Erythroblast (primary cell): ENCODE measurements around the gene ERCC5.

Source experiments
- DNase-seq, 2 experiments: peaks; one replicate each; lab custom pipeline; 2025; lab: John Stamatoyannopoulos, UW
- GATA1 ChIP-seq: IDR thresholded peaks from 2 replicates; pipeline ENCODE4 v1.6.1; 2011; ENCODE audit warnings: low read depth, mild to moderate bottlenecking, control low read depth, low read length, moderate library complexity
- POLR2A ChIP-seq: IDR thresholded peaks from 2 replicates; pipeline ENCODE4 v1.6.1; 2011; ENCODE audit warnings: mild to moderate bottlenecking, low read length

The ERCC5 gene

GRCh38 chr13:102907016-102907756, 61.4 kb downstream of the ERCC5 start:
- no peak for DNase-seq

DNA sequence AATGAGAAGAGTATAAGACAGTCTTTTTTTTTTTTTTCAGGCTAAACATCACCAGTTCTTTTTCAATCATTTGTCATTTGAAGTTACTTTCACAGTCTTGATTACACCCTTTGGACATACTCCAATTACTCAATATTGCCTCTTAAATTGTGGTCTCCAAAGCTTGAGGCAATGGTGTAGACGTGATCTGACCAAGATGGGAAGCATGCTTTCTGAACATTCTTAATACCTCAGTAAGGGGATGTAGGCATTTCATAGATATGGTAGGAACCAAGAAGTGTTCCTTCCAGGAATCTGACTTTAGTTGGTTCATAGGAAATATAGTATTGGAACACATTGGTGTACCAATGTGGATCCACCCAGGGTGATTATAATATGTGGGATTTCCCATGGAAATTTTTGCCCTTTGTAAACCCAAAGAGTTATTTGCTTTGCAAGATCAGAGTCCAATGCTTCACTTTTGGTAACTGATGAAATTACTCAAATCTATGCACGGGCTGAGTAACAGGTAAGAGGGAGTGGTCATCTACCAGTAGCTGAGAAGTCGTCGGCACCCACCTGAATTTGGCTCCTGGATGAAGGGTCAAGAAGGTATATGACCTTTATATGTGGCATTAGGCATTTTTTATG, 62.2 kb downstream of the ERCC5 start:
- DNase-seq, result no peak
- TF ChIP-seq GATA1, result no peak
- no peak for TF ChIP-seq POLR2A

More at GRCh38 chr13:102907016-102907756, 61.4 kb downstream of the ERCC5 start:
- no peak for TF ChIP-seq GATA1
- no peak for TF ChIP-seq POLR2A

GRCh38 chr13:102909971-102910370, 64.1 kb downstream of the ERCC5 start:
- no peak for DNase-seq
- TF ChIP-seq POLR2A (no peak), GATA1 (no peak)

GRCh38 chr13:102911336-102911735, 65.5 kb downstream of the ERCC5 start:
- no peak for TF ChIP-seq GATA1
- no peak for TF ChIP-seq POLR2A
- DNase-seq, result no peak

DNA sequence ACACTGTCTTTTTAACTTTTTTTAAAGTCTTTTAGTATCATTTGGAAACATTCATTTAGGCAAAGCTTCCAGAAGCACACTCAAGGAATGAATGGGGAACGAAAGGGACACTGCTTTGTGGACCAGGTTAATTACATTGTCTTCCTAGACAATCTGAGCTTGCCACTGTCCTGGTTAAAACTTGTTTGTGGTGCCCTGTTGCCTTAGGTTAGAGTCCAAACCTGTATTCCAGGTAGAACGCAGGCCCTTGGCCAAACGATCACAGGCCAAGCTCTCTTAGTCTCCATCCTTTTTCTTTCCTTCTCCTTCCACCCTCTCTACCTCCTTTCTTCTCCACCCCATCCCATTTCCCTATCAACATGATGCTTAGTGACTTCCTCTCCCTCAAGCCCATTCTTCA, 66.8 kb downstream of the ERCC5 start:
- TF ChIP-seq GATA1, result no peak
- no peak for TF ChIP-seq POLR2A

DNA sequence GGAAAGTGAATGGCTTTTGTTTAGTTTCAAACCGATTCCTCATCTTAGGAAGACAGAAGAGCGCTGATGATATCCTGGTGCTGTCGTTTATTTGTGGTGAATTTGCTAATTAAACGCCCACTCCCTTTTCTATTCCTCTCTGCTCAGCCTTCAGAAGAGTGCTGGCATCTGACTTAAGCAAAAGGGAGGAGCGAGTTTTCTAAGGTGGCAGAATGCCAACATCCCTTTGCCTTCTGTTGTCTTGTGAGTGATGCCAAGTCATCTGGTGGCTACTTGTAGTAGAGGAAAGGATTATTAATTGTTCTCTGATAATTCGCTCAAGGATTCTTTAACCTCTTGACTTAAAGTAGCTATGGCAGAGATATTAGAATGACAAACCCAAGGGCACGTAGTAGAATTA, 68.1 kb downstream of the ERCC5 start:
- TF ChIP-seq POLR2A (no peak), GATA1 (no peak)
- DNase-seq, result no peak

More for the DNA sequence above, 66.8 kb downstream of the ERCC5 start:
- no peak for DNase-seq

DNA sequence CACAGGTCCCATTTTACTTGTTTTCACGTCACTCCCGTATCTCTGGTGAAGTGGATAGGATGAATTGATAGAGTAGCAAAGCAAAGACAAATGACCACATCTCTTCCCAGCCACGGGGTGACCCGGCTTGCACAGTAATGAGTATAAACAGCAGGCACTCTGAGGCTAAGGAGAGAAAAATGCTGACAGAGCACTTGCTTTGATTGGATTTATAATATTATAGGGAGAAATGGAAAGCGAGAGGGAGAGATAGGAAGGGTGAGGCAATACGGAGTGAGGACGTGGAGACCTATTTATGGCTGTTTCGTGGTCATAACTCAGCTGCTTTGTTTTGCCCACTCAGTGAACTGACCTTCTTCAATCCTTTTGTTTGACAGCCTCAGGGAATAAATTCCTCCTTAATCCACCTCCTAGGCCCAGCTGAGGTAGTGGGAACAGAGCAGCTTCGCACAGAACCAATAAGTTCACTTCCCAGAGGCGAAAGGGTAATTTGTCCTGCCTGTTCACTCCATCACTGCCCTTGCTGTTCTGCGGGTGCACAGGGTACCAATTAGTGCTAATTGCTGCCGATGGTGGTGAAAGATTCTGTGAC, 68.6 kb downstream of the ERCC5 start:
- DNase-seq, result no peak

GRCh38 chr13:102915393-102915930, 69.6 kb downstream of the ERCC5 start:
- no peak for DNase-seq
- no peak for TF ChIP-seq POLR2A
- TF ChIP-seq GATA1, result no peak

More for the DNA sequence above, 68.6 kb downstream of the ERCC5 start:
- TF ChIP-seq POLR2A, result no peak
- no peak for TF ChIP-seq GATA1

DNA sequence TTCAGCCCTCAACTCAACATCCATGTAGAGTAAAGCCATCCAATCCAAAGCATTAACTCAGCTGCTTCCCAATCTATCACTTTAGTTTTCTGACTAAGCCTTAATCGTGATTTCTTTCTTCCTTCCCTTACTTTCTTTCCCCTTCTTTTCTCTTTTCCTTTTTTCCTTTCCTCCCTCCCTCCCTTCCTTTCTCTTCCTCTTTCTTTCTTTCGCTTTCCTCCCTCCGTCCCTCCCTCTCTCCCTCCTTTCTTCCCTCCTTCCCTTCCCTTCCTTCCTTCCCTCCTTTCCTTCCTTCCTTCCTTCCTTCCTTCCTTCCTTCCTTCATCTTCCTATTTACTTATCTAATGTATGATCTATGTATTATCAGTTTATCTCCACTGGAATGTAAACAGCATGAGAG, 71.2 kb downstream of the ERCC5 start:
- TF ChIP-seq GATA1, result no peak
- TF ChIP-seq POLR2A, result no peak
- no peak for DNase-seq

- DNase-seq, result no peak
- no peak for TF ChIP-seq GATA1
- no peak for TF ChIP-seq POLR2A
These were observed 76.4 kb downstream of the ERCC5 start for GRCh38 chr13:102922184-102922583.
